ENCODE results near the gene PPP1R1A. TPM values are rescaled to one million over a fixed set of nuclear protein-coding genes. Genes with fewer than 3 reads are reported as not detected.

Gene PPP1R1A
- total and polyA plus RNA-seq, 9 of the 15 experiments (the other 6 are each of a cell fraction or from before 2014, with no cell fraction given), result not detected

DNA sequence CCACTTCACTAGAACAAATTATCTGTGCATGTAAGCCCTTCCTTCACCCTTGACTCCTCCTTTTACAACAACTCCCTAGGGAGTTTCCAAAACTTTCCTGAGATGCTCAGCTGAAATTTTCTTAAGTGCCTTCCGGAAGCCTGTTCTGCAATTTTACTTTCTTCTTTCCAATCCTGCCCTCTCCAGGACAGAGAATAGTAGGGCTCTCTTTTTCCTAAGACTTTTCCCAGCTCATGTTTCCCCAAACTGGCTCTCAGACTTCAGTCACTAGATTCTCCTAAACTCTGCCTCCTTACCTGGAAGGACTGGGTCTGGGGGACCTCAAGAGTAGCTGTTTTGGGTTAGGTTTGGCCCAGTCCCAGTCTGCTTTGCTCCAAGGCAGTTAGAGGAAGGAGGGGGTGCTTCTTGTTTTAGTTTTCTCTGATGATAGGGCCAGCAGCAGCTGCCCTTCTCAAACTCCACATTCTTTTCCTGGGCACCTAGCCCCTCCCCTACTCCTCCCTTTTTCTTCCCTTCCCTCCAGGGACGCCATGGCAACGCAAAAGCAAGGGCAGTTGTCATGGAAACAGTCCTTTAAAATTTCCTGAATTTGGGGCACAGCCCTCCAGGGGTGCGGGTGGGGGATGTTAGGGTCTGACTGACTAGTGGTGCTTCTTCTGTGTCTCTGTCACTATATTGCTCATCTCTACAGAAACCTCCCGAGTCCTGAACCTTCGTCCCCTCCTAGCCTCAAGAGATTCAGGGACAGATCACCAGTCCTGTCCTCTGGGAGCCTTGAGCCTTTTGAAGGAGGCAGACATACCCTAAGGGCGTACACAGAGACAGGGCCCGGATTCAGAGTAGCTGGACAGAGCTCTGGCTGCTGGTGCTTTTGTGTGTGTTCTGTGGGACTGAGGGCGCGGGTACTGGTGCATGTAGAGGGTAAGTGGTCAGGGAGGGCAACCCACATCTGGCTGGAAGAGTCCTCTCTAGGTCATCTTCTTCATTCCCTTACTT lies 17.0 kb downstream of the PPP1R1A start:
- Histone ChIP-seq H3K36me3 (ENCODE audit: control insufficient read depth, insufficient read depth, low read length) (no peaks in the 10 kb centered on the region), H3K27ac (ENCODE audit: extremely low read depth, low read depth, low read length) (no peak overlapping the region), H3K4me2 (ENCODE audit: insufficient read depth, low read length) (no peak overlapping the region), H3K4me3 (no peak overlapping the region), H3K4me1 (replicated peaks in 1 of 2; ENCODE audit: control insufficient read depth in 2 of 2, insufficient read depth in 2 of 2, low read length in 2 of 2) (peaks cover 0 to 3% of the 10 kb centered on the region in 2 experiments; a peak in 3 of 5 replicates), H4K20me1 (replicated peaks; ENCODE audit: control insufficient read depth, insufficient read depth, low read length) (peaks cover 17% of the 10 kb centered on the region; the same call in 1 of the 2 replicates), H3K9ac (ENCODE audit: insufficient read depth in 1 of 2, low read depth in 2 of 2, low read length in 2 of 2) (no peak overlapping the region), H3K79me2 (ENCODE audit: control insufficient read depth, insufficient read depth, low read length) (no peaks in the 10 kb centered on the region), H2AFZ (ENCODE audit: low read depth, low read length) (no peak overlapping the region), H3K27me3 (ENCODE audit: control insufficient read depth in 2 of 2, insufficient read depth in 2 of 2, low read length in 2 of 2) (peaks cover 26 to 60% of the 10 kb centered on the region in 2 experiments), H3K9me1 (ENCODE audit: control insufficient read depth, insufficient read depth, low read length) (no peaks in the 10 kb centered on the region), H3K9me3 (replicated peaks; ENCODE audit: control insufficient read depth, insufficient read depth, low read depth, low read length) (no peaks in the 10 kb centered on the region)
- 4% methylated on average over 8 of the region's 10 CpGs for WGBS (ENCODE audit: insufficient coverage, low coverage, missing lambda C conversion rate)
- intact Hi-C loops (cut with micrococcal nuclease), result no loop called here
- ChIA-PET POLR2A (interaction anchor here (0.6 kb wide), 1 partner anchor 176 kb away, joined by 3 read pairs; no protein-coding TSS in a partner anchor), CTCF (ENCODE audit: low intra/inter-chr PET ratio) (interaction anchor here (2.1 kb wide), 1 partner anchor 44 kb away, joined by 10 read pairs; no protein-coding TSS in a partner anchor)
- BruUV-seq (replicated peaks), result no TSS peak
- DNase-seq (ENCODE audit: extremely low read depth in 1 of 4, low spot score in 3 of 4), result no peak
- in situ Hi-C loops (cut with MboI), result no loop called here
- no peak for FAIRE-seq
- no peak for ATAC-seq
- TF ChIP-seq DNMT1 (IDR thresholded peaks at IDR 0.05), result no peak
- TF ChIP-seq, protein P1, sequence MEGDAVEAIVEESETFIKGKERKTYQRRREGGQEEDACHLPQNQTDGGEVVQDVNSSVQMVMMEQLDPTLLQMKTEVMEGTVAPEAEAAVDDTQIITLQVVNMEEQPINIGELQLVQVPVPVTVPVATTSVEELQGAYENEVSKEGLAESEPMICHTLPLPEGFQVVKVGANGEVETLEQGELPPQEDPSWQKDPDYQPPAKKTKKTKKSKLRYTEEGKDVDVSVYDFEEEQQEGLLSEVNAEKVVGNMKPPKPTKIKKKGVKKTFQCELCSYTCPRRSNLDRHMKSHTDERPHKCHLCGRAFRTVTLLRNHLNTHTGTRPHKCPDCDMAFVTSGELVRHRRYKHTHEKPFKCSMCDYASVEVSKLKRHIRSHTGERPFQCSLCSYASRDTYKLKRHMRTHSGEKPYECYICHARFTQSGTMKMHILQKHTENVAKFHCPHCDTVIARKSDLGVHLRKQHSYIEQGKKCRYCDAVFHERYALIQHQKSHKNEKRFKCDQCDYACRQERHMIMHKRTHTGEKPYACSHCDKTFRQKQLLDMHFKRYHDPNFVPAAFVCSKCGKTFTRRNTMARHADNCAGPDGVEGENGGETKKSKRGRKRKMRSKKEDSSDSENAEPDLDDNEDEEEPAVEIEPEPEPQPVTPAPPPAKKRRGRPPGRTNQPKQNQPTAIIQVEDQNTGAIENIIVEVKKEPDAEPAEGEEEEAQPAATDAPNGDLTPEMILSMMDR (IDR thresholded peaks at IDR 0.05 in 2 of 3, conservative IDR thresholded peaks at IDR 0.05 in 1 of 3; ENCODE audit: insufficient read depth in 2 of 3, low read depth in 1 of 3, low read length in 3 of 3), result peak in 1 of 3 experiments; percentile 44; a peak in 2 of 6 replicates
- no peak for TF ChIP-seq ESRRB (CRISPR knock-in tag; IDR thresholded peaks at IDR 0.05; ENCODE audit: borderline replicate concordance)
- TF ChIP-seq RAD21 (CRISPR knock-in tag; conservative IDR thresholded peaks at IDR 0.05 in 1 of 2, IDR thresholded peaks at IDR 0.05 in 1 of 2), result peak in 1 of 2 experiments; percentile 27; a peak in 1 of 4 replicates
- 0 out of 2 replicates have a peak, but pooled peaks have one; percentile 35 for TF ChIP-seq MYNN (IDR thresholded peaks at IDR 0.05)
- no peak for TF ChIP-seq MYNN (CRISPR knock-in tag; IDR thresholded peaks at IDR 0.05)
- no peak for TF ChIP-seq SMARCA4 (IDR thresholded peaks at IDR 0.05)
- TF ChIP-seq ESRRA (IDR thresholded peaks at IDR 0.05; ENCODE audit: borderline replicate concordance, low read depth), result no peak
- peak; percentile 80 for TF ChIP-seq RFX1 (IDR thresholded peaks at IDR 0.05)
